ENCODE data around the gene MSH3. TPM values are rescaled to one million over a fixed set of nuclear protein-coding genes. Genes with fewer than 3 reads are reported as not detected.
"Not testable (repeated sequence)": the region's sequence is repeated elsewhere in the genome, so short reads cannot be mapped to it uniquely, and the experiment has no call there.

The MSH3 gene
- polyA plus RNA-seq, 2 donors, result 2.7 to 3.6 TPM

DNA sequence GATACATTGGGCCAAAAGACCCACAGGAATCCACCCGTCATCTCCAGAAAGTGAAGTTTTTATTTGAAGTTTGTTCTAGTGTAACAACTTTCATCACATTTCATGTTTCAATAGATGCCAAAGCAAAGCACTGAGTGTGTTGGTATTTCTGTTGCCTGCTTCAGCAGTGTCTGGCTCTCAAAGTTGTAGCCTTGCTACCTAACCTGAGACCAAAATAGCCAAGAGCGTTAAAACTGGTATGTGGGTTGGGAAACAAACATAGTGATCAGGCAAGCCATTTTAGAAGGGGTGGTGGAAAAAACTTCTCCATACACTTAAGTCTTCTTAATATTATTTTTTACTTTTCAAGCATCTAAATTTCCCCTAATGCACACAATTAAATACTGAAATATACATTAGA is 150.6 kb downstream of the MSH3 start:
- Histone ChIP-seq H3K4me1 (ENCODE audit: control insufficient read depth in 2 of 2, insufficient read depth in 2 of 2, low read length in 1 of 2) (no peaks in the 10 kb centered on the region), H3K36me3 (ENCODE audit: control insufficient read depth in 2 of 2, insufficient read depth in 2 of 2, low read length in 1 of 2) (peaks cover 2 to 6% of the 10 kb centered on the region in 2 donors), H3K4me3 (ENCODE audit: low read depth in 1 of 2, low read length in 2 of 2) (no peak overlapping the region), H3K27me3 (ENCODE audit: control insufficient read depth in 1 of 2, insufficient read depth in 2 of 2, low read length in 2 of 2) (no peaks in the 10 kb centered on the region), H3K27ac (ENCODE audit: low read depth in 2 of 2, low read length in 1 of 2) (no peak overlapping the region), H3K9me3 (ENCODE audit: control insufficient read depth in 2 of 2, insufficient read depth in 1 of 2, low read depth in 1 of 2, low read length in 1 of 2) (no peaks in the 10 kb centered on the region)
- 97% methylated on average over 2 of the region's 2 CpGs for WGBS, 2 donors

DNA sequence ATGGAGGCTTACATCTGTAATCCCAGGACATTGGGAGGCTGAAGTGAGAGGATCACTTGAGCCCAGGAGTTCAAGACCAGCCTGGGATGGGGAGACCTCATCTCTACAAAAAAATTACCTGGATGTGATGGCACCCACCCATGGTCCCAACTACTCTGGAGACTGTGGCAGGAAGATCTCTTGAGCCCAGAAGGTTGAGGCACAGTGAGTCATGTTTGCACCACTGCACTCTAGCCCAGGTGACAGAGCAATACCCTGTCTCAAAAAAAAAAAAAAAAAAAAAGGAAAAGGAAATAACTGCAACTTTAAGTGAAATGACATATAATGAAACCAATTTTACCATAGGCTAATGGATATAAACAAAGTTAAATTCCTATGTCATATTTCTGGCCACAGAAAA is 152.5 kb downstream of the MSH3 start:
- Histone ChIP-seq H3K36me3 (ENCODE audit: control insufficient read depth in 2 of 2, insufficient read depth in 2 of 2, low read length in 1 of 2) (peaks cover 0 to 2% of the 10 kb centered on the region in 2 donors), H3K4me1 (ENCODE audit: control insufficient read depth in 2 of 2, insufficient read depth in 2 of 2, low read length in 1 of 2) (no peaks in the 10 kb centered on the region), H3K4me3 (ENCODE audit: low read depth in 1 of 2, low read length in 2 of 2) (no peak overlapping the region), H3K27ac (ENCODE audit: low read depth in 2 of 2, low read length in 1 of 2) (no peak overlapping the region), H3K27me3 (ENCODE audit: control insufficient read depth in 1 of 2, insufficient read depth in 2 of 2, low read length in 2 of 2) (no peaks in the 10 kb centered on the region), H3K9me3 (ENCODE audit: control insufficient read depth in 2 of 2, insufficient read depth in 1 of 2, low read depth in 1 of 2, low read length in 1 of 2) (no peaks in the 10 kb centered on the region)

DNA sequence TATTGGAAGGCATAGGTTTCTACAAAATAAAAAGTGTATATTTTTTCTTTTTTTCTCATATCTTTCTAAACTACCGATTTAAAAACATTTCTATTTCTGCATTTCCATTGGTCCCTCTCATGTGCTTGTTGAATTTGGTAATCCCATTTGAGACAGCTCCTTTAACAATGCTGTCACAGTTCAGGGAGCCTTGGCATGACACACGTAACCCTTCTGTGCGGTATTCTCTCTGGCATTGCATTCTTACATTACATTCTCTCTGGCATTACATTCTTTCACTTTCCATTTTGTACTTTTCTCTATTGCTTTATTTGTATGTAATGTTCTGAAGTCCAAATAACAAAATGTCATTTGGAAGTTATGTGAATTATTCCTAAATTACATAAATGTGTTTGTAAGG is 155.0 kb downstream of the MSH3 start:
- 85 to 95% methylated on average over 3 of the region's 3 CpGs for WGBS, 2 donors
- no peak overlapping the region for H3K4me3 ChIP-seq (ENCODE audit: low read depth in 1 of 2, low read length in 2 of 2)
- H3K27ac ChIP-seq (ENCODE audit: low read depth in 2 of 2, low read length in 1 of 2), result no peak overlapping the region
- H3K9me3 ChIP-seq (ENCODE audit: control insufficient read depth in 2 of 2, insufficient read depth in 1 of 2, low read depth in 1 of 2, low read length in 1 of 2), result no peaks in the 10 kb centered on the region
- no peaks in the 10 kb centered on the region for H3K27me3 ChIP-seq (ENCODE audit: control insufficient read depth in 1 of 2, insufficient read depth in 2 of 2, low read length in 2 of 2)
- peaks cover 0 to 2% of the 10 kb centered on the region in 2 donors for H3K36me3 ChIP-seq (ENCODE audit: control insufficient read depth in 2 of 2, insufficient read depth in 2 of 2, low read length in 1 of 2)
- H3K4me1 ChIP-seq (ENCODE audit: control insufficient read depth in 2 of 2, insufficient read depth in 2 of 2, low read length in 1 of 2), result no peaks in the 10 kb centered on the region

DNA sequence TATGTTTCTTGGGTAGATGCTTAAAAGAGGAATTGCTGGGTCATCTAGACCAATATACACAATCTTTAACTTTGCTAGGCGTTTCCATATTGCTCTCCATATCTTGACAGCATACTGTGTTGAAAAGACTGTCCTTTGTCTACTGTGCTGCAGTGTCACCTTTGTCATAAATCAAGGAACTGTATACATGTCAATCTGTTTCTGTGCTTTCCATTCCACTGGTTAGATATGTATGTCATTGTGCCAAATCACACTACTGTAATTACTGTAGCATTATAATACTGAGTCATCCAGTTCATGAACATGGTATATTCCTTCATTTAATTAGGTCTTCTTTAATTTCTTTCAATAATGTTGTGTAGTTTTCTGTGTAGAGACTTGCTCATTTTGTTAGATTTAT is 156.0 kb downstream of the MSH3 start:
- 98% methylated on average over 1 of the region's 1 CpG for WGBS, 2 donors
- H3K36me3 ChIP-seq (ENCODE audit: control insufficient read depth in 2 of 2, insufficient read depth in 2 of 2, low read length in 1 of 2), result peaks cover 0 to 2% of the 10 kb centered on the region in 2 donors
- H3K27me3 ChIP-seq (ENCODE audit: control insufficient read depth in 1 of 2, insufficient read depth in 2 of 2, low read length in 2 of 2), result no peaks in the 10 kb centered on the region
- H3K4me1 ChIP-seq (ENCODE audit: control insufficient read depth in 2 of 2, insufficient read depth in 2 of 2, low read length in 1 of 2), result no peaks in the 10 kb centered on the region
- no peak overlapping the region for H3K4me3 ChIP-seq (ENCODE audit: low read depth in 1 of 2, low read length in 2 of 2)
- no peaks in the 10 kb centered on the region for H3K9me3 ChIP-seq (ENCODE audit: control insufficient read depth in 2 of 2, insufficient read depth in 1 of 2, low read depth in 1 of 2, low read length in 1 of 2)
- no peak overlapping the region for H3K27ac ChIP-seq (ENCODE audit: low read depth in 2 of 2, low read length in 1 of 2)

DNA sequence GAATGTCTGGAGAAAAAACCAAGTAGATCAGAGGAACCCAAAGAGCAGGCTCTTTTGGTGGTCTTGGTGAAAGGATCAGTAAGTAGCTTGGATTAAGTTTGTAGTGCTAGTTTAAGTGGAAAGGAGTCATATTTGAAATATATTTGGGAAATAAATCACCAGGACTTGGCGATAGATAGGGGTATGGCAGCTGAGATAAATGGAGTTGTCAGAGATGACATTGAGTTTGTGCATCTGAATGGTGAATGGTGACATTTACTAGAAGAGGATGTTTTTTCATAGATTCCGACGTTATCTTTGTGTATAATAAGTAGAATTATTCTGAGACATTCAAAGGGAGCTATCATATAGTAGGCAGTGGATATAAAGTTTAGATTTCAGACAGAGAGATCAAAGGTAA is 162.1 kb downstream of the MSH3 start:
- Histone ChIP-seq H3K4me3 (ENCODE audit: low read depth in 1 of 2, low read length in 2 of 2) (no peak overlapping the region), H3K9me3 (ENCODE audit: control insufficient read depth in 2 of 2, insufficient read depth in 1 of 2, low read depth in 1 of 2, low read length in 1 of 2) (no peaks in the 10 kb centered on the region), H3K4me1 (ENCODE audit: control insufficient read depth in 2 of 2, insufficient read depth in 2 of 2, low read length in 1 of 2) (no peaks in the 10 kb centered on the region), H3K27ac (ENCODE audit: low read depth in 2 of 2, low read length in 1 of 2) (no peak overlapping the region), H3K27me3 (ENCODE audit: control insufficient read depth in 1 of 2, insufficient read depth in 2 of 2, low read length in 2 of 2) (no peaks in the 10 kb centered on the region), H3K36me3 (ENCODE audit: control insufficient read depth in 2 of 2, insufficient read depth in 2 of 2, low read length in 1 of 2) (no peaks in the 10 kb centered on the region)
- 90 to 94% methylated on average over 3 of the region's 3 CpGs for WGBS, 2 donors

DNA sequence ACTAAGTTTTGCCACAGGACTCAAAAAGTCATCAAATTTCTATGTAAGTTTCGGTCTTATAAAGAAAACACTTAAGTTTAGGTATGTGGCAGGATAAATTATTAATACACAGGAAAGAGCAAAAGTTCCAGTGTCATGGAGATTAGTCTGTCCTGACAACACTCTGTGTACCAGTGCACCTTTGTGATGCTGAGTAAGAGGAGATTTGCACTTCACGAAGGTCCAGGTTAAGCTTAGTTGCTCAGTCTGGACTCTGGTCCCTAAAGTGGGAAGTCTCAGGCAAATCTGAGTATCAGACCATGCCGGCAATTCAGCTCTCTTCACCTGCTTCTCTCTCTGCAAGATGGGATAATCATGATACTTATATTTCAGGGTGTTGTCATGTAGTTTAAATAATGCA is 166.2 kb downstream of the MSH3 start:
- H3K9me3 ChIP-seq (ENCODE audit: control insufficient read depth in 2 of 2, insufficient read depth in 1 of 2, low read depth in 1 of 2, low read length in 1 of 2), result no peaks in the 10 kb centered on the region
- no peaks in the 10 kb centered on the region for H3K36me3 ChIP-seq (ENCODE audit: control insufficient read depth in 2 of 2, insufficient read depth in 2 of 2, low read length in 1 of 2)
- no peak overlapping the region for H3K4me3 ChIP-seq (ENCODE audit: low read depth in 1 of 2, low read length in 2 of 2)
- H3K27ac ChIP-seq (ENCODE audit: low read depth in 2 of 2, low read length in 1 of 2), result no peak overlapping the region
- H3K27me3 ChIP-seq (ENCODE audit: control insufficient read depth in 1 of 2, insufficient read depth in 2 of 2, low read length in 2 of 2), result no peaks in the 10 kb centered on the region
- 93 to 96% methylated on average over 3 of the region's 3 CpGs for WGBS, 2 donors
- H3K4me1 ChIP-seq (ENCODE audit: control insufficient read depth in 2 of 2, insufficient read depth in 2 of 2, low read length in 1 of 2), result no peaks in the 10 kb centered on the region

DNA sequence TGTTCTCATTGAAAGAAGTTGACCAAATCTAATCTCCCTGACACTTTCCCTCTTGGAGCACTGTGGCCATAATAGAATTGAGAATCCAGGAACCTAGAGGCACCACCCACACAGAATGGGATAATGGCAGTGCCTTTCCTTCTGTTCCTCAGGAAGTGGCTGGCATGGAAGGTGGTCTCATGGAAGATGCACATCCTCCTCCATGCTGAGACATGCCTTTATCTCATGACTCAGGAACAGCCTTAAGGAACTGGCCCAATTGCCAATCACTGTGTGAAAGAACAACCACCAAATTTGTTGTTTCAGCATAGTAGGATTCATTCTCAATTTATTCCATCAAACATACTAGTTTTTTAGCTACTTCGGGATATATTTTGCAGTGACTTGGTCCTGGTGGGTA is 168.2 kb downstream of the MSH3 start:
- no peaks in the 10 kb centered on the region for H3K4me1 ChIP-seq (ENCODE audit: control insufficient read depth in 2 of 2, insufficient read depth in 2 of 2, low read length in 1 of 2)
- no peaks in the 10 kb centered on the region for H3K27me3 ChIP-seq (ENCODE audit: control insufficient read depth in 1 of 2, insufficient read depth in 2 of 2, low read length in 2 of 2)
- no peak overlapping the region for H3K4me3 ChIP-seq (ENCODE audit: low read depth in 1 of 2, low read length in 2 of 2)
- H3K9me3 ChIP-seq (ENCODE audit: control insufficient read depth in 2 of 2, insufficient read depth in 1 of 2, low read depth in 1 of 2, low read length in 1 of 2), result no peaks in the 10 kb centered on the region
- H3K27ac ChIP-seq (ENCODE audit: low read depth in 2 of 2, low read length in 1 of 2), result no peak overlapping the region
- 96 to 97% methylated on average over 1 of the region's 1 CpG for WGBS, 2 donors
- H3K36me3 ChIP-seq (ENCODE audit: control insufficient read depth in 2 of 2, insufficient read depth in 2 of 2, low read length in 1 of 2), result no peaks in the 10 kb centered on the region

DNA sequence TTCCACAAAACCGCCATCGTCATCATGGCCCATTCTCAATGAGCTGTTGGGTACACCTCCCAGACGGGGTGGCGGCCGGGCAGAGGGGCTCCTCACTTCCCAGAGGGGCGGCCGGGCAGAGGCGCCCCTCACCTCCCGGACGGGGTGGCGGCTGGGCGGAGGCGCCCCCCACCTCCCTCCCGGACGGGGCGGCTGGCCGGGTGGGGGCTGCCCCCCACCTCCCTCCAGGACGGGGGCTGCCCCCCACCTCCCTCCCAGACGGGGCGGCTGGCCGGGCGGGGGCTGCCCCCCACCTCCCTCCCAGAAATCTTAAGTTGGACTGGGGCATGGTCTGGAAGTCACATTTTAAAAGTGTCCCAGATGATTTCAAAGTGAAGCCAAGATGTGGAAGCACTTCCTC is 169.7 kb downstream of the MSH3 start:
- WGBS, 2 donors, result 95% methylated on average over 20 to 21 of the region's 22 CpGs
- H3K27me3 ChIP-seq (ENCODE audit: control insufficient read depth in 1 of 2, insufficient read depth in 2 of 2, low read length in 2 of 2); H3K9me3 ChIP-seq (ENCODE audit: control insufficient read depth in 2 of 2, insufficient read depth in 1 of 2, low read depth in 1 of 2, low read length in 1 of 2); H3K4me1 ChIP-seq (ENCODE audit: control insufficient read depth in 2 of 2, insufficient read depth in 2 of 2, low read length in 1 of 2); H3K4me3 ChIP-seq (ENCODE audit: low read depth in 1 of 2, low read length in 2 of 2); H3K27ac ChIP-seq (ENCODE audit: low read depth in 2 of 2, low read length in 1 of 2); H3K36me3 ChIP-seq (ENCODE audit: control insufficient read depth in 2 of 2, insufficient read depth in 2 of 2, low read length in 1 of 2): not testable (repeated sequence)

DNA sequence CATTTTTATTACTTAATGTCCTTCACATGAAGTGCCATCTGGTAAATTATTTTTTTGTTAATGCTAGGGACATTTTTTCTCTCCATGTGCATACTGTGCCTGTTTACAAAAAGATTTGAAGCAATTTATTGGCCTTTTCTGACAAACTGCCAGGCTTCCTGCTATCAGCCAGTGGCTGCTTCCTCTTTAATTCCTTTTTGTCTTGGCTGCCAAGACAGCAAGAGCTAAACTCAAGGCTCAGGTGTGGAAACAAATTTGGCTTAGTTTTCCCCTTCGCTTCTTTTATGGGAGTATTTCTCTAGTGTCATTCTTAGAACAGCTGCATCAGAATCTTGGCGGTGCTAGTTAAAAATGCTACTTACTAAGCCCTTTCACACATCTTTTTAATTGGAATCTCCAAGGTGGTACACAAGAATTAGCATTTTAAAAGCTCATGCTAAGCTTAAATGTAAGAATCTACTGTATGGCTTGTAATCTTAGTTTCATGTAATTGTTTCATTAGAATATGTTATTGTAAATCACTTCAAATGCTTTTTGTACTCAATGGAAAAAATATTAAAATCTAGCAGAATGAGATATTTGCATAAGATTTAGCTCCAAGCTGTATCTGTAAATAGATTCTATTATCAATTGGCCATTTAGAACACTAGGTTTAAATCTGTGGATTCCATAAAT is 171.5 kb downstream of the MSH3 start:
- Histone ChIP-seq H3K36me3 (ENCODE audit: control insufficient read depth in 2 of 2, insufficient read depth in 2 of 2, low read length in 1 of 2) (no peaks in the 10 kb centered on the region), H3K9me3 (ENCODE audit: control insufficient read depth in 2 of 2, insufficient read depth in 1 of 2, low read depth in 1 of 2, low read length in 1 of 2) (no peaks in the 10 kb centered on the region), H3K27ac (ENCODE audit: low read depth in 2 of 2, low read length in 1 of 2) (no peak overlapping the region), H3K27me3 (ENCODE audit: control insufficient read depth in 1 of 2, insufficient read depth in 2 of 2, low read length in 2 of 2) (no peaks in the 10 kb centered on the region), H3K4me1 (ENCODE audit: control insufficient read depth in 2 of 2, insufficient read depth in 2 of 2, low read length in 1 of 2) (no peaks in the 10 kb centered on the region), H3K4me3 (ENCODE audit: low read depth in 1 of 2, low read length in 2 of 2) (no peak overlapping the region)
- 42 to 57% methylated on average over 2 of the region's 2 CpGs for WGBS, 2 donors

DNA sequence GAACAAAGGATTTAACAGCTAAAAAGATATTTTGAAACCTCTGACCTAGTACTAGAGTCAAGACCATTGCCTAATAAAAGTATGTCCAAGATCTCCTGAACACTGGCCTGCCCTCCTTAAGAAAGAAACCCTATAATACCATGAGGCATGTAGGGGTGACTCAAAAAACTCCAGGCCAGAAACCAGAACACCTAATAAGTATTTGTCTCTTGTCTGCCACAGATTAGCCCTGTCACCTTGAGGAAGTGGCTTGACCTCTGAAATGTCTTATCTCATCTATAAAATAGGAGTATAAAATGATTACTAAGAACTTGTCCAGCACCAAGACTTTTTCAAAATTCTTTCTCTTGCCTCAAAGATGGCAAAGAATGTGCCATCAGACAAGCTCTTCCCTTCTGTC is 180.3 kb downstream of the MSH3 start:
- Histone ChIP-seq H3K27ac (ENCODE audit: low read depth in 2 of 2, low read length in 1 of 2) (no peak overlapping the region), H3K27me3 (ENCODE audit: control insufficient read depth in 1 of 2, insufficient read depth in 2 of 2, low read length in 2 of 2) (no peaks in the 10 kb centered on the region), H3K4me1 (ENCODE audit: control insufficient read depth in 2 of 2, insufficient read depth in 2 of 2, low read length in 1 of 2) (no peaks in the 10 kb centered on the region), H3K36me3 (ENCODE audit: control insufficient read depth in 2 of 2, insufficient read depth in 2 of 2, low read length in 1 of 2) (no peaks in the 10 kb centered on the region), H3K9me3 (ENCODE audit: control insufficient read depth in 2 of 2, insufficient read depth in 1 of 2, low read depth in 1 of 2, low read length in 1 of 2) (no peaks in the 10 kb centered on the region), H3K4me3 (ENCODE audit: low read depth in 1 of 2, low read length in 2 of 2) (no peak overlapping the region)

Measured in esophagus (tissue), 2 donors.